Stimulated activated CD4-positive, alpha-beta T cell treated with anti-CD3 and anti-CD28 coated beads, Interleukin-1b, Interleukin-23, amount 100 ng/mL, for 1 hour (primary cell): ENCODE data around the gene GPR146.

Experiments used
- DNase-seq, 2 donors: peaks; one replicate each; pipeline ENCODE4 v3.0.0-alpha.2; 2020; ENCODE audit warnings: low read depth in 2 of 2

The GPR146 gene

GRCh38 chr7:1106063-1106792 is 61.9 kb downstream of the GPR146 start:
- no peak for DNase-seq

GRCh38 chr7:1106793-1107421 is 62.6 kb downstream of the GPR146 start:
- DNase-seq: no peak

- no peak for DNase-seq
Measured at GRCh38 chr7:1108264-1108920, 64.0 kb downstream of the GPR146 start.
